ENCODE data around the gene SETD7. TPM values are rescaled to one million over a fixed set of nuclear protein-coding genes. Genes with fewer than 3 reads are reported as not detected.

Gene SETD7
- polyA plus RNA-seq, 4 donors, result 12.6 to 15.3 (median 13.9) TPM

- DNase-seq (ENCODE audit: low read depth in 4 of 4, low spot score in 3 of 4), result no peak
Observed at GRCh38 chr4:139515531-139515958, 40.5 kb downstream of the SETD7 start.

GRCh38 chr4:139514382-139515059 is 41.5 kb downstream of the SETD7 start:
- DNase-seq (ENCODE audit: low read depth in 4 of 4, low spot score in 3 of 4), result no peak

- DNase-seq (ENCODE audit: low read depth in 4 of 4, low spot score in 3 of 4), result no peak
Observed at GRCh38 chr4:139511320-139511719, 44.7 kb downstream of the SETD7 start.

- no peak for DNase-seq (ENCODE audit: low read depth in 4 of 4, low spot score in 3 of 4)
Observed at GRCh38 chr4:139509727-139510410, 46.1 kb downstream of the SETD7 start.

DNA sequence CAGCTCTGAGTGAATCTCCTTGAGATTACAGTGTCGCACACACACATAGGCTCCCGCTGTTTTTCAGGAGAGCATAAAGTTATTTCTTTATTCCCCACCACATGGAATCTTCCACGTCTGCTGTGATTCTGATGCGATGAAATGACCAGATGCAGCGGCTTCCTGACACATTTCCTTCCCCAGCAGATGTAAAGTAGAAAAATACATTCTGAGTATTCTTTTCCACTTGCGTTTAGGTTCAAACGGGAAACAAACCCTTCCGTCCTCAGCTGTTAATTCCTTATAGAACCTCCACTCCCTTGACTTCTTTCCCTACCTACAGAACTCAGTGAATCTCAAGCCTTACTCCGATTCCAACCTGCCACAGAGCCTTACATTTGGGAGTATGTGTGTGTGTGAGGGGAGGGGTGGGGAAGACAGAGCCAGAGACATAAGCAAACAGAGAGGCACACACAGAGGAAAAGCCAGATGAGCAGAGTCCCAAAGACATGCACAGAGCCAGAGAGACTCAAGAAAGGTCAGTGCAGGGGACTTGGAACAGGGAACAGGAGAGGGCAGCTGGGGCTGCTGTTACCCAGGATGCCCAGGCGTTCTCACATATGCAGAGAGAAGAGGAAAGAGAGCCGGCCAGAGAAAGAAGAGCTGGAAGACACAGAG is 47.3 kb downstream of the SETD7 start:
- no peak for DNase-seq (ENCODE audit: low read depth in 4 of 4, low spot score in 3 of 4)

GRCh38 chr4:139506774-139507173 is 49.2 kb downstream of the SETD7 start:
- DNase-seq (ENCODE audit: low read depth in 4 of 4, low spot score in 3 of 4), result no peak

DNA sequence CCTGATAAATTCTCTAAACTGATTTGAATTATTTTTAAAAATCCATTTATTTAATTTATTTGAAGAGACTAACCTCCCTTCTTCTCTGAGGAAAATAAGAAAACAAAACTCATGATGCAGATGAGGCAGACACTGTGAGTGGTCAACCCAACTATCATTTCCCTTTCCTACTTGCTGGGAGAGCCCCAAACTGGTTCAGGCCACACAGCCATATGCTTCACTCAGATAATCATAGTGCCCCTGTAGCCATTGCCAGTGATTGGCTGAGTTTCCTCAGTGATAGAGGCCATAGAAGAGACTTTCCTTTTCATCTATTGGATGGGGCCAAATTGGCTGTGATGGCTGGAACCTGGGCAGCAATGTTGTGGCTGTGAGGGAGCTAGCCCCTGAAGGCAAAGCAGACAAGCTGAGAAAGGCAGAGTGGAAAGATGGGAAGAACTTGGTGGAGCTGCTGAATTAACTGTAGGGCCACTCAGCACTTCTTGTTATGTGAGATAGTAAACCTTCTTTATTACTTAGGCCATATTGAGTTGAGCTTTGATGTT is 52.3 kb downstream of the SETD7 start:
- DNase-seq (ENCODE audit: low read depth in 4 of 4, low spot score in 3 of 4), result no peak

- DNase-seq (ENCODE audit: low read depth in 4 of 4, low spot score in 3 of 4), result no peak
Observed at GRCh38 chr4:139501927-139502899, 53.8 kb downstream of the SETD7 start.

DNA sequence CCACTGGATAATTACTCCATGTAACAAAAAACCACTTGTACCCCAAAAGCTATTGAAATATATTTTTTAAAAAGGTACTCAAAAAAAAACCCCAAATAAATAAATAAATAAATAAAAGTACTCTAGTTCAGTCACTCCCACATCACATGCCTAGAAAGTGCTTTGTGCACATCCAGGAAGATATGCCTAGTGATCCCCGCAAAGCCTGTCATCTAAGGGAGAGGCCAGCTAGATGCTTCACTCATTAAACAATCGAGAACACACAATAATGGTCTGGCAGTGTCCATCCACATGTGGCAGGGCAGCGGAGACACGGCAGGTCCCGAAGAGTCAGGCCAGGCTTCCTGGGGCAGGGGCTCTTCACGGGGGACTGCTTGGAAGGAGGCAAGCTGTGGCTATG is 54.5 kb downstream of the SETD7 start:
- DNase-seq (ENCODE audit: low read depth in 4 of 4, low spot score in 3 of 4), result no peak

GRCh38 chr4:139501117-139501516 is 54.9 kb downstream of the SETD7 start:
- no peak for DNase-seq (ENCODE audit: low read depth in 4 of 4, low spot score in 3 of 4)

DNA sequence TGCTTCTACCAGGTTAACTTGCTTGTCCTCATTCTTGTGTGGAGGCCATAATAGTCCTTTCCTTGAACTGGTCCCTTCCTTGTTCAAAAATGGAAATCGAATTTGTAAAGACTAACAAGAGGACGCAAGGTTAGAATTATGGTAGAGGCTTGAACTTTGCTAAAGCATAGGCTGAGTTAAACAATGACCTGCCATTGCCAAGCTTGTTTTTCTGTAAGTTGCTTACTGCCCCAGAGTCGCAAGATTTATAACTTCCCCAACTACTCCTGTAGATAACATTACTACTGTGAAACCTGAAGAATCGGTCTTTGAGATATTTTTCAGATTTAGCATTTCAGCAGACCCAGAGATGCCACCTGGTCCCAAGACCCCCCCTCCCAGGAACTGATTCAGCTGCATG is 56.8 kb downstream of the SETD7 start:
- no peak for DNase-seq (ENCODE audit: low read depth in 4 of 4, low spot score in 3 of 4)

DNA sequence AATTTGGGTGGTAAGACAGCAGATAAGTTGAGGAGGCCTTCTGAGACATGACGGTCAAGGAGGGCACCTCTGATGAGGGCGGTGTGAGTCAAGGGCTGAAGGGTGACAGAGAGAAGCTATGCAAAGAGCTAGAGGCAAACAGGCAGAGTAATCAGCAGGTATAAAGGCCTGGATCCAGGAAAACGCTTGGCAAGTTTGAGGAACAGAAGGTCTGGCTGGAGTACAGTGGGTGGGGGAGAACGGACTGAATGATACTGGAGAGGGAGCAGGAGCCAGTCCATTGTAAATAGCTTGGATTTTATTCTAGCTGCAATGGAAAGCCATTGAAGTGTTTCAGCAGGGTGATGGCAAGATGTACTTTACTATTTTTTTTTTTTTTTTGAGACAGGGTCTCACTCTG is 62.8 kb downstream of the SETD7 start:
- DNase-seq (ENCODE audit: low read depth in 4 of 4, low spot score in 3 of 4), result no peak

- DNase-seq (ENCODE audit: low read depth in 4 of 4, low spot score in 3 of 4), result no peak
Observed at GRCh38 chr4:139492429-139492828, 63.6 kb downstream of the SETD7 start.

DNA sequence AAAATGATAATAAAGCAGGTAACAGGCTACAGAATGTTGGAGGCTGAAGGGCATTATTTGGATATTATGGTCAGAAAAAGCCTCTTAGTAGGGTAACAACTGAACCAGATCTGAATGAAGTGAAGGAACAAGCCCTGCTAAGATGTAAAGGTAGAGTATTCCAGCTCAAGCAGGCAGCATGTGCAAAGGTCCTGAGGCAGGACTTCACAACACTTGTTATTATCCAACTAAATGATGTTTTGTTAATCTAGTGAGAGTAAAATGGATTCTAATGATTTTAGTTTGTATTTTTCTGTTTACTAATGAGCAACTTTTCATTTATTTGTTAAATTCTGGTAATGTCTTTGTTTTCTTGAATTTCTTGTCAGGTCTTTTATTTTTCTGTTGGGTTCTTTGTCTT is 66.4 kb downstream of the SETD7 start:
- no peak for DNase-seq (ENCODE audit: low read depth in 4 of 4, low spot score in 3 of 4)

GRCh38 chr4:139488442-139488841 is 67.6 kb downstream of the SETD7 start:
- no peak for DNase-seq (ENCODE audit: low read depth in 4 of 4, low spot score in 3 of 4)

GRCh38 chr4:139484783-139485311 is 71.2 kb downstream of the SETD7 start:
- DNase-seq (ENCODE audit: low read depth in 4 of 4, low spot score in 3 of 4), result no peak

GRCh38 chr4:139483000-139483399 is 73.0 kb downstream of the SETD7 start:
- DNase-seq (ENCODE audit: low read depth in 4 of 4, low spot score in 3 of 4), result no peak

DNA sequence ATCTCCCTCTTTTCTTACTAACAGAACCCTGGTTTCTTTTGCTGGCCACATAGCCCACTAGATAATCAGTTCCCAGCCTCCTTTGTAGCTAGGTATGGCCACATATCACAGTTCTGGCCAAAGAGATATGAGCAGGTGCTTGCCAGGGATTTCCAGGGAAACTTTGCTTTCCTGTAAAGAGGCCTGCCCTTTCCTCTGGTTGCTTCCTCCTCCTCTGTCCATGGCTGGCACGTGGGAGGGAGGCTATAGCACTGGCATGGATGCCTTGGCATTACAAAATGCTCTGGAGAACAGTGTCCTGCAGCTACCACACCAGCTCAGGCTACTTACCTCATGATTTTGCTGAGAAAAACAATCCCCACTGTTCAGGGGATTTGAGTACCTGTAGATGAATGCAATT is 74.6 kb downstream of the SETD7 start:
- no peak for DNase-seq (ENCODE audit: low read depth in 4 of 4, low spot score in 3 of 4)

- no peak for DNase-seq (ENCODE audit: low read depth in 4 of 4, low spot score in 3 of 4)
Observed at GRCh38 chr4:139476363-139476762, 79.7 kb downstream of the SETD7 start.

GRCh38 chr4:139472852-139473251 is 83.2 kb downstream of the SETD7 start:
- no peak for DNase-seq (ENCODE audit: low read depth in 4 of 4, low spot score in 3 of 4)
